PC-9 (cell line): ENCODE measurements around the gene MXRA8. TPM values are rescaled to one million over a fixed set of nuclear protein-coding genes. Genes with fewer than 3 reads are reported as not detected.

Experiments used
- BruUV-seq: library from RNA; stranded (reverse); fragments of 400-500 nt; replicated peaks from 2 replicates; lab custom pipeline; 2021; lab: Mats Ljungman, UMichigan
- CTCF ChIA-PET: fragments of 300-600 bp; sonication (Branson Sonifier 250); formaldehyde crosslinking; loops from one replicate; lab custom pipeline; 2022; ENCODE audit warnings: antibody characterized with exemption; lab: Charles Lee
- POLR2A ChIA-PET: fragments of 300-600 bp; sonication (Branson Sonifier 250); formaldehyde crosslinking; loops from one replicate; lab custom pipeline; 2022; ENCODE audit warnings: antibody characterized with exemption; ENCODE audit not compliant: unreplicated experiment; lab: Charles Lee
- DNase-seq, 2 experiments: peaks; one replicate each; pipeline versions ENCODE4 v3.0.0 to v3.0.0-alpha.2; 2015 to 2022; ENCODE audit warnings: mixed read lengths in 1 of 2
- H2AFZ ChIP-seq: fragments of 200-600 bp; sonication (generic); 2 replicates; pipeline ENCODE4 v1.8.1; 2017; ENCODE audit warnings: antibody characterized with exemption
- H3F3A ChIP-seq: fragments of 200-600 bp; sonication (generic); 2 replicates; pipeline ENCODE4 v1.8.1; 2017; ENCODE audit warnings: antibody characterized with exemption, mild to moderate bottlenecking, low read depth; ENCODE audit not compliant: insufficient read depth
- H3K27ac ChIP-seq: fragments of 200-600 bp; sonication (generic); 2 replicates; pipeline ENCODE4 v1.6.1; 2016; ENCODE audit warnings: mixed run types
- H3K27me3 ChIP-seq: fragments of 200-600 bp; sonication (generic); 2 replicates; pipeline ENCODE4 v1.6.1; 2016; ENCODE audit warnings: low read depth, mixed run types; ENCODE audit not compliant: insufficient read depth
- H3K36me3 ChIP-seq: fragments of 200-600 bp; sonication (generic); 2 replicates; pipeline ENCODE4 v1.6.1; 2016; ENCODE audit warnings: low read depth, mixed run types
- H3K4me1 ChIP-seq: fragments of 200-600 bp; sonication (generic); replicated peaks from 2 replicates; pipeline ENCODE4 v1.6.1; 2016; ENCODE audit warnings: mixed run types; ENCODE audit not compliant: insufficient read depth
- H3K4me2 ChIP-seq: fragments of 200-600 bp; sonication (generic); 2 replicates; pipeline ENCODE4 v1.6.1; 2017; ENCODE audit warnings: mixed run types
- H3K4me3 ChIP-seq: fragments of 200-600 bp; sonication (generic); 2 replicates; pipeline ENCODE4 v1.6.1; 2016; ENCODE audit warnings: mixed run types
- H3K79me2 ChIP-seq: fragments of 200-600 bp; sonication (generic); 2 replicates; pipeline ENCODE4 v1.6.1; 2017; ENCODE audit warnings: low read depth, mixed run types
- H3K9me2 ChIP-seq: fragments of 200-600 bp; sonication (generic); 2 replicates; pipeline ENCODE4 v1.8.1; 2017; ENCODE audit warnings: mild to moderate bottlenecking; ENCODE audit not compliant: insufficient read depth
- H3K9me3 ChIP-seq: fragments of 200-600 bp; sonication (generic); 2 replicates; pipeline ENCODE4 v1.8.1; 2016; ENCODE audit warnings: low read depth; ENCODE audit not compliant: insufficient read depth
- H4K20me1 ChIP-seq: fragments of 200-600 bp; sonication (generic); 2 replicates; pipeline ENCODE4 v1.8.1; 2017; ENCODE audit not compliant: insufficient read depth
- CTCF ChIP-seq: fragments of 200-600 bp; sonication (generic); conservative IDR thresholded peaks from 2 replicates; pipeline ENCODE4 v1.6.1; 2017; ENCODE audit warnings: mixed run types, antibody characterized with exemption, mild to moderate bottlenecking, moderate library complexity
- EZH2 ChIP-seq: fragments of 200-600 bp; sonication (generic); IDR thresholded peaks from 2 replicates; pipeline ENCODE4 v1.8.0; 2017; ENCODE audit warnings: antibody characterized with exemption, low read depth
- intact Hi-C: fragments of 100-400 bp; cut with micrococcal nuclease; formaldehyde crosslinking; loops from one replicate; pipeline ENCODE4 v1.10.0; 2022; ENCODE audit not compliant: unreplicated experiment
- total RNA-seq: library from RNA; stranded (reverse); gene quantifications from 2 replicates; pipeline ENCODE4 v1.2.3, GENCODE V29; 2021

MXRA8 gene
- total RNA-seq, 1 experiment from 2014 or later: 0.55 TPM

- H3K36me3 ChIP-seq: peaks cover 10% of the 10 kb centered on the region; the same call in 1 of the 2 replicates
- no peak overlapping the region for H2AFZ ChIP-seq
- H3K27me3 ChIP-seq: no peaks in the 10 kb centered on the region
- DNase-seq: no peak
- H3K27ac ChIP-seq: no peak overlapping the region
- ChIA-PET POLR2A (no interaction called here), CTCF (interaction anchor here (0.6 kb wide), 1 partner anchor 93 kb away, joined by 5 read pairs; no protein-coding TSS in a partner anchor)
- no peak overlapping the region for H3K4me2 ChIP-seq
- H3K79me2 ChIP-seq: peaks cover 30% of the 10 kb centered on the region
- no peak for TF ChIP-seq CTCF
- TF ChIP-seq EZH2: no peak
- peaks cover 29% of the 10 kb centered on the region; the same call in 1 of the 2 replicates for H3F3A ChIP-seq
- peaks cover 9% of the 10 kb centered on the region for H4K20me1 ChIP-seq
- no peak overlapping the region for H3K4me3 ChIP-seq
- no TSS peak for BruUV-seq
- peaks cover 11% of the 10 kb centered on the region for H3K4me1 ChIP-seq
- intact Hi-C loops: no loop called here
- no peaks in the 10 kb centered on the region for H3K9me3 ChIP-seq
- no peaks in the 10 kb centered on the region for H3K9me2 ChIP-seq
These were observed 20.1 kb downstream of the MXRA8 start for GRCh38 chr1:1338278-1338677.

GRCh38 chr1:1337793-1338147 is 20.6 kb downstream of the MXRA8 start:
- intact Hi-C loops: no loop called here
- Histone ChIP-seq H3K4me2 (no peak overlapping the region), H4K20me1 (peaks cover 9% of the 10 kb centered on the region), H3K4me3 (no peak overlapping the region), H3K9me2 (no peaks in the 10 kb centered on the region), H3K9me3 (no peaks in the 10 kb centered on the region), H3K79me2 (peaks cover 25% of the 10 kb centered on the region), H3F3A (peaks cover 27% of the 10 kb centered on the region; the same call in 1 of the 2 replicates), H2AFZ (no peak overlapping the region), H3K27ac (no peak overlapping the region), H3K36me3 (peaks cover 10% of the 10 kb centered on the region; the same call in 1 of the 2 replicates), H3K4me1 (peaks cover 6% of the 10 kb centered on the region), H3K27me3 (no peaks in the 10 kb centered on the region)
- no peak for DNase-seq
- CTCF ChIA-PET: interaction anchor here (0.6 kb wide), 1 partner anchor 93 kb away, joined by 5 read pairs; no protein-coding TSS in a partner anchor
- TF ChIP-seq CTCF (no peak), EZH2 (no peak)
- no TSS peak for BruUV-seq
- POLR2A ChIA-PET: interaction anchor here (0.7 kb wide), 1 partner anchor 13 kb away, joined by 3 read pairs; no protein-coding TSS in a partner anchor

- Histone ChIP-seq H3K4me1 (no peaks in the 10 kb centered on the region), H3K27ac (no peak overlapping the region), H3K4me2 (no peak overlapping the region), H3K36me3 (peaks cover 10% of the 10 kb centered on the region; the same call in 1 of the 2 replicates), H4K20me1 (peaks cover 9% of the 10 kb centered on the region), H3K4me3 (no peak overlapping the region), H3K9me2 (no peaks in the 10 kb centered on the region), H3K9me3 (no peaks in the 10 kb centered on the region), H2AFZ (no peak overlapping the region), H3K79me2 (peaks cover 19% of the 10 kb centered on the region), H3F3A (peaks cover 21% of the 10 kb centered on the region; the same call in 1 of the 2 replicates), H3K27me3 (no peaks in the 10 kb centered on the region)
- no peak for DNase-seq
- intact Hi-C loops: no loop called here
- BruUV-seq: no TSS peak
- TF ChIP-seq EZH2: no peak
- TF ChIP-seq CTCF: no peak
- ChIA-PET CTCF (no interaction called here), POLR2A (interaction anchor here (0.7 kb wide), 1 partner anchor 12 kb away, joined by 3 read pairs; no protein-coding TSS in a partner anchor)
These were observed 21.2 kb downstream of the MXRA8 start for GRCh38 chr1:1336931-1337792.
